GM13976 (cell line): ENCODE measurements around the gene OTOL1.

ENCODE experiments used
- DNase-seq: peaks from one replicate; pipeline ENCODE4 v3.0.0; 2012; ENCODE audit warnings: low spot score
- in situ Hi-C: fragments of 300-500 bp; cut with MboI; formaldehyde crosslinking; loops from one replicate; pipeline ENCODE4 v1.12.0; 2022; ENCODE audit warnings: low sequenced_read_pairs, mixed read lengths, inconsistent platforms; ENCODE audit not compliant: unreplicated experiment
- TF ChIP-seq, protein P1 (sequence below): IDR thresholded peaks from 2 replicates; pipeline ENCODE4 v1.5.1; 2012; ENCODE audit warnings: borderline replicate concordance, mild to moderate bottlenecking; ENCODE audit not compliant: insufficient read depth; ENCODE audit errors: extremely low read depth, missing control alignments, control extremely low read depth

The OTOL1 gene

DNA sequence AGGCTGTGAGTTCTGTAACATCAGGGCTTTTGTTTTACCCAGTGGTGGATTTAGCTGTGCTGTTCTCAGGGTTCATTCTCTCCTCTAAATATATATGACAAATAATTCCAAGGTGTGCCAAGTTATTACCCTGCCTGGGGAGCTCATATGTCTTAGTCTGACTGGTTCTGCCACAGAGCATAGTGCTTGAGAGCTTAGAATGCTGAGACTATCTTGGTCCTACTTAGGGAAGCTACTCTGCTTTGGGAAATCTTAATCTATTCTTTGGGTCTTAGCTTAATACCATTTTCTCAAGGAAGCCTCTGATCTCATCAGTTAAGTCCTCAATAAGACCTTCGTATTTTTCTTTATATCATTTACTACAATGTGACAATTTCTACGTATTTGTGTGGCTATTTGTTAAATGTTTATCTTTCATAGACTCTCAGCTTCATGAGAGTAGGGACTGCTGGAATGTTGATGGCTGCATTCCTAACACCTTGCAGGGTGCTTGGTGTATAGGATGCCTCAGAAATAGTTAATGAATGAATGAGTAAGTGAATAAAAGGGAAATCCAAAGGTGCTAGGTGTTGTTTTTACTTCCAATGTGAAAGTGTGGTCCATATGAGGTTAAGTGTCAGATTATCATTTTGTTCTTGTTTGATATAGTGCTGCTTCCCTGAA lies 1.8 kb downstream of the OTOL1 start:
- in situ Hi-C loops: no loop called here
- no peak for DNase-seq
- TF ChIP-seq, protein P1, sequence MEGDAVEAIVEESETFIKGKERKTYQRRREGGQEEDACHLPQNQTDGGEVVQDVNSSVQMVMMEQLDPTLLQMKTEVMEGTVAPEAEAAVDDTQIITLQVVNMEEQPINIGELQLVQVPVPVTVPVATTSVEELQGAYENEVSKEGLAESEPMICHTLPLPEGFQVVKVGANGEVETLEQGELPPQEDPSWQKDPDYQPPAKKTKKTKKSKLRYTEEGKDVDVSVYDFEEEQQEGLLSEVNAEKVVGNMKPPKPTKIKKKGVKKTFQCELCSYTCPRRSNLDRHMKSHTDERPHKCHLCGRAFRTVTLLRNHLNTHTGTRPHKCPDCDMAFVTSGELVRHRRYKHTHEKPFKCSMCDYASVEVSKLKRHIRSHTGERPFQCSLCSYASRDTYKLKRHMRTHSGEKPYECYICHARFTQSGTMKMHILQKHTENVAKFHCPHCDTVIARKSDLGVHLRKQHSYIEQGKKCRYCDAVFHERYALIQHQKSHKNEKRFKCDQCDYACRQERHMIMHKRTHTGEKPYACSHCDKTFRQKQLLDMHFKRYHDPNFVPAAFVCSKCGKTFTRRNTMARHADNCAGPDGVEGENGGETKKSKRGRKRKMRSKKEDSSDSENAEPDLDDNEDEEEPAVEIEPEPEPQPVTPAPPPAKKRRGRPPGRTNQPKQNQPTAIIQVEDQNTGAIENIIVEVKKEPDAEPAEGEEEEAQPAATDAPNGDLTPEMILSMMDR: no peak

DNA sequence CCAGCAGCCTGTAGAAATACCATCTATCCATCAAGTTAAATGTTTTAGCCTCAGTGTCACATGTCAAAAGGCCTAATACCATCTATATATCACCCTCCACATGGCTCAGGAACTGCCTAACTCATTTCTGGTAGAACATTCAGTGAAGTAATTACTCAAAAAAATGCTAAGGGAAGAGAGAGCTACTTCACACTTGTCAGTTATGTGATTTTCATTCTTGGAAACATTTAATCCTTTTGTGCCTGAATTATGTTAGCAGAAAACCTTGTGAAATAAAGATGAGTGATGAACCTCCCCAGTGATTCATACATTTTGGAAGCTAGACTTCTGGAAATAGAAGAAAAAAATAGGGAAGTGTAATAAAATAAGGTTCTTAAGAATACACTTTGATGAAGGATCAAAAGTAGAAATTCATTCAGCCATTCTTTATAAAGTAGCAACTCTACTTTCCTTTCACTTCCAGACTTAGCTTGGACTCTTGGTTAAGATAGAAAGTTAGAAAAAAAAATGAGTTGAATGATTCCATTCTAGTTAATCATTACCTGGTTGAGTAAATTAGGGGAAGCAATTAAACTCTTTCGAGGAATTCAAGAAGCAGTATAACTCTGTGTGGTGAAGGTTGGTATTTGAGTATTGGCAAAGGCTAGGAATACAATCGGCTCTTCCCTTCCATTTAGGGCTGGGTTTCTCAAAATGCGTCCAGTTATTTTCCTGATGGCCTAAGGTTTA lies 3.6 kb downstream of the OTOL1 start:
- no peak for DNase-seq
- TF ChIP-seq, protein P1: no peak
- in situ Hi-C loops: no loop called here

DNA sequence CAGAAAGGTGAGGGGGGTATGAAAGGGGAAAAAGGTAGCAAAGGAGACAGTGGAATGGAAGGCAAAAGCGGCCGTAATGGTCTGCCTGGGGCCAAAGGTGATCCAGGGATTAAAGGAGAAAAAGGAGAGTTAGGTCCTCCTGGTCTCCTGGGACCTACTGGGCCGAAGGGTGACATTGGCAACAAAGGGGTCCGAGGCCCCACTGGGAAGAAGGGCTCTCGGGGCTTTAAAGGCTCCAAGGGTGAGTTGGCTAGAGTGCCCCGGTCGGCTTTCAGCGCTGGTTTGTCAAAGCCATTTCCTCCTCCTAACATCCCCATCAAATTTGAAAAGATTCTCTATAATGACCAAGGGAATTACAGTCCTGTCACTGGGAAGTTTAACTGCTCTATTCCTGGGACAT lies 6.7 kb downstream of the OTOL1 start:
- TF ChIP-seq, protein P1: no peak
- in situ Hi-C loops: no loop called here
- DNase-seq: no peak

DNA sequence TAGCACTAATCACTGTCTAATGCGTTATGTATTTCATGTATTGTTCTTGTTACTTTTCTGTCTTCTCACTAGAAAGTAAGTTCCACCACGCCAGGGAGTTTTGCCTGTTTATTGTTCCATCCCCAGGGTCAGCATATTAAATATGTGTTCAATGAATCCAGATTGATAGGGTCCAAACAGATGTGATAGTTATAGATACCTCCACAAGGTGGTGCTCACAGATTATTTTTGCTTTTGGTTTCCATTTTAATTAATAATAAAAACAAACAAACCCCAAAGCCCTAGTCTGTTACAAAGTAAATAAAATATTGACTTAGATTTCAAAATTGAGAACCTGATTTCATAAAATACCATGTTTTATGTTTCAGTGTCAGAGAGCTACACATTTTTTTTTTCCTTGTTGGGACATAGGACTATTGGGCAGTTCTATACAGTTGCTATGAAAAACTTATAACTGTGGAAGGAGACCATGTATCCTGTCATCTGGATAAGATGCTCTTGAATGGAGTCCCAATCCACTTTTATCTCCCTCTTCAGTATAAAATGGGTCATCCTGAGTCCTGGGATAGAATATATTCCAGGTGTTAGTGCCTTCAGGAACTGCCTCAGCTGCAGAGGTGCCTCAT lies 12.4 kb downstream of the OTOL1 start:
- DNase-seq: peak; percentile 11
- in situ Hi-C loops: no loop called here
- TF ChIP-seq, protein P1: peak; percentile 33

DNA sequence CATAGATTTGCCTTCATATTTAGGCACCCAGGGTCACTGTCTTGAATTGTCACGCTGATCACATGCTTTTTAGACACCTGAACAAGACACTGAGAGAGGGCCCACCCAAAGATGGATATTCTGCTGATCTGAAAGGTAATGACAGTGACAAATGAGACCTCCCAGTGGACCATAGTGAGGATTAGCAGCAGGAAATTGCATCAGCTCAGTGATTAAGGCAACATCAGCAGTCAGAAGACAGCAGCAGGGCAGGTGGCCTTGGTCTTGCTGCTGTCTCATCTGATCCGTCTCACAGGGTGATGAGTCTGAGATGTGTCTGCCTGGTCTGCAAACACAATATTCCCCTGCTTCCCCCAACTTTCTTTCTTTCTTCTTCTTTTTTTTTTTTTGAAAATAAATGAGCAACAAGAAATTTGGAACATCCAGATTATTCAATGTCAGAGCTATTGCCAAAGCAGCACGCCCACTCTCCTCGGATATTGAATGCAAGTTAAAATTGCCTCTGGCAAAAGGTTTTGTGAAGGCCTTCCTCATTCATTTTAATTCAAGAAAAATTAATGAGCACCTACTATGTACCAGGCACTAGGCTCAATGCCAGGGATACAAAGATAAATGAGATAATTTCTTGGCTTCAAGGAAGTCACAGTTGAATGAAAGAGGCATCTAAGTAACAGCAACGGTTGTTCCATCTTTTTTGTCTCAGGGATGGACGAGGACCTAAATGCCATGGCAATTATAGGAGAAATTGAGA lies 14.1 kb downstream of the OTOL1 start:
- TF ChIP-seq, protein P1: no peak
- in situ Hi-C loops: no loop called here
- DNase-seq: no peak

DNA sequence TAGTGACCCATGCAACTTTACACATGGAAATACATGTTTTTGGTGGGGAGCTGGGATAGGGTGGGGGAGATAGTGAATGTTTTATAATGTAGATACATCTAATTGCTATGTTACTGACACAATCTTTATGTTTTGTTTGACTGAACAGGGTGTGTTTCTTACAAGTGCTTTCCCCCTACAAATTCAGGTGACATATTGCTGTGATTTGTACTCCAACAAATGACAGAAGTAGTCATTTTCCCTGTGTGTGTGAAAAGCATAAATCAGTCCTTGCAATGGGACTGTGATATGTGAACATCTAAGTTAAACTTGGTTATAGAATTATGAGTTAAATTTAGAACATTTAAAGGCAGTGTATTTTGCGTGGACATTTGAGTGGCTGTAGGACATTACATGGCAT lies 27.3 kb downstream of the OTOL1 start:
- TF ChIP-seq, protein P1: no peak
- in situ Hi-C loops: no loop called here
- DNase-seq: no peak
